Activated naive CD4-positive, alpha-beta T cell treated with Interleukin-2 at 50 U/mL for 16 hours (primary cell): Measurements from ENCODE around the gene EXOC6B.
"Not testable (repeated sequence)": the region's sequence is repeated elsewhere in the genome, so short reads cannot be mapped to it uniquely, and the experiment has no call there.

ENCODE experiments used
- DNase-seq: peaks from one replicate; pipeline ENCODE4 v3.0.0-alpha.2; 2020

EXOC6B gene

GRCh38 chr2:72674982-72675915 is 150.6 kb downstream of the EXOC6B start:
- no peak for DNase-seq

GRCh38 chr2:72673279-72673678 is 152.6 kb downstream of the EXOC6B start:
- DNase-seq, result no peak

DNA sequence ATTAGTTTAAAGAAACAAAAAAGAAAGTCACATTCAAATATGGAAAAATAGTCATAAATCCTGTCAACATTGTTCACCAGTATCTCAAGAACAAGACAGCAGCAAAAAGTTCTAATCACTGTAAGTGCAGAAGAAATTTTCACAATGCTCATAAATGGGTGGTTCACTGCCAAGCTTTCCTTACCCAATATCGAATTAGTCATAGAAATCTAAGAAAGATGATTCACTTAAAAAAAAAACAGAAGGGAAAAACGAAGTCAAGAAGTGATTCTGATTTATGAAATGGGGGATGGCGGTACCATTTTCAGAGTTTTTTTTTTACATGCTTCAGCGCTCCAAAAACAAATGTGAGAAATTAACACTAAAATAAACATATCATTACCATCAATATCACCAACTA is 156.7 kb downstream of the EXOC6B start:
- DNase-seq, result no peak

- no peak for DNase-seq
These were observed 157.2 kb downstream of the EXOC6B start for GRCh38 chr2:72668647-72669046.

DNA sequence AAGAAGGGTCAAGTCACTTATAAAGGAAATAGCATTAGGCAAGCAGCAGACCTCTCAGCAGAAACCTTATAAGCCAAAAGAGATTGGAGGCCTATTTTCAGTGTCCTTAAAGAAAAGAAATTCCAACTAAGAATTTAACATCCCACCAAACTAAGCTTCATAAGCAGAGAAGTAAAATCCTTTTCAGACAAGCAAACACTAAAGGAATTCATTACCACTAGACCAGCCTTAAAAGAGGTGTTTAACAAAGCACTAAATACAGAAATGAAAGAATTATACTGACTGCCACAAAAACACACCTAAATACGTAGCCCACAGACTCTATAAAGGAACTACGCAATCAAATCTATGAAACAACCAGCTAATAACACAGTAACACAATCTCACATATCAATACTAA is 160.4 kb downstream of the EXOC6B start:
- DNase-seq, result no peak

- DNase-seq, result no peak
These were observed 163.8 kb downstream of the EXOC6B start for GRCh38 chr2:72661985-72662384.

DNA sequence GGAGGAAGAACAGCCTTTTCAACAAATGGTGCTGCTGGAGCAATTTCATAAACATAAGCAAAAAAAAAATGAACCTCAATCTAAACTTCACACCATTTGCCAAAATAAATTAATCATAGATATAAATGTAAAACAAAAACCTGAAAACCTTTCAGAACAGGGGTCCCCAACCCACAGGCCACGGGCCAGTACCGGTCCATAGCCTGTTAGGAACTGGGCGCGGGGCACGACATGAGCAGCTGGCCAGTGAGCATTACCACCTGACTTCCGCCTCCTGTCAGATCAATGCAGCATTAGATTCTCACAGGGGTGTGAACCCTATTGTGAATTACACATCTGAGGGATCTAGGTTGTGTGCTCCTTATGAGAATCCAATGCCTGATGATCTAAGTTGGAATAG is 176.0 kb downstream of the EXOC6B start:
- DNase-seq, result no peak

GRCh38 chr2:72641221-72641620 is 184.6 kb downstream of the EXOC6B start:
- not testable (repeated sequence) for DNase-seq

- no peak for DNase-seq
These were observed 187.1 kb downstream of the EXOC6B start for GRCh38 chr2:72638600-72639211.

- DNase-seq, result no peak
These were observed 189.6 kb downstream of the EXOC6B start for GRCh38 chr2:72636210-72636609.

DNA sequence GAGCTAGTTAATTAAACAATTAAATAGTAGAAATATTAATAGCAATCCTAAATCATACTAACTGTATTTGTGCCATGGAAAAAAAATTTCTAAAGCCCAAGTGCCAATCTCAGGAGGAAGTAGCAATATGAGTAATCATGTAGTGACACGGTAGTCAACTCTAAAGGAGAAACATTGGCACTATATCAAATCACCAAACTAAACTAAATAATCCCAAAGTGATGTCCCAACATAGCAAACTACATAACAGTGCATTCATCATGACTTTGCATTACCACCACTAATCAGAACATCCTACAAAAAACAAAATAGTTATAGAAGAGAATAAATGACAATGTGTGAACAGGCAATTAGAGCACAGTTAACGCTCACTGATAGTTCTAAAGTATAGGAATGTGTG is 195.1 kb downstream of the EXOC6B start:
- no peak for DNase-seq

GRCh38 chr2:72629062-72629461 is 196.8 kb downstream of the EXOC6B start:
- DNase-seq, result no peak

DNA sequence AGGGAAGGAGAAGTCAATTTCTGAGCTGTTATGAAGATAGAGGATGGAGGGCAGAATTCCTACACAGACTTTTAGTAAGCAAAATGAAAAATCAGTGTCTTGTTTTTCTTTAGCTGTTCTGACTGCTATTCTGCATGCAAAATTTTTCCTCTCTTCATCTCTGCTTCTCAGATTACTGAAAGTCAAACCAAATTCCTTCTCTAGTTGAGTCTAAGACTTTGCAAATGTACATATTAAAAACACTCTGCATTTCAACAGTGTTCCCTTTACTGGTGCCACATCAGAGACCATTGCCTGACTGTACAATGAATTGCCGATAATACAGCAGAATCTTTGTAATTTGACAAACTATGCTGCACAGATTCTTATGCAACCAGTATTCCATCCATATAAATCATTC is 198.8 kb downstream of the EXOC6B start:
- no peak for DNase-seq

DNA sequence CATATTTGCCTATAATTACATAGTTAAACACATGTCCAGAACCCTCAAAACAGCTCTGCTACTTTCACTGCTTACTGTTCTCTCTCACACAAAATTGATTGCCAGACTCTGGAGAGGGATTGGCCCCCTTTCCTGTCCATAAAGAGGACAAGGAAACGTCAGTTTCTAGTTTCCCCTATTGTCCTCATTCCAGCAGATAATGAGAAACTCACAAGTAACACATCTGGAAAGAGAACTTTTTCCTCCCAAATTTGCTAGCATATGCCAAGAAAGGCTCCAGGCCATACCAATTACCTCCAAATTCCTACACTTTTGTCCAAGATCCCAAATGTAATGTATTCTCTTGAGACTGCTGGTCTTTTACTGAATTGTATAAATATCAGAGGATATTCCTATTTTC is 200.5 kb downstream of the EXOC6B start:
- no peak for DNase-seq

DNA sequence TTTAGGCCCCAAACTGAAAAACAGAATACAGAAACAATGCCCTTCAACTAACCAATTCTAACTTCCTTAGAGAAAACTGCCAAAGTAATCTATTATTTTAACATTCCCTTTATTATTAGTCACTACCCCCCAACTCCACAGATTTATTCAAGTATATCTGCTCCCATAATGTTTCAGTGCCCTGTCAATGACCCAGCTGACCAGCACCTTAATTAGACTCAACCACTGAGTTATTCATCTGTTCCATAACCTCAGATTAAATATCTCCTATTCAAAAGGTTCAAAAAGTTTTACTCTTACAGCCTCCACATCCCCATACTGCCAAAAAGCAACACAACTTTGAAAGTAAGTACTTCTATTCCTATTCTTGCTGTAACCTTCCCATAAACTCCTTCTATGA is 202.4 kb downstream of the EXOC6B start:
- no peak for DNase-seq

GRCh38 chr2:72619626-72620025 is 206.2 kb downstream of the EXOC6B start:
- DNase-seq, result no peak

GRCh38 chr2:72613931-72614330 is 211.9 kb downstream of the EXOC6B start:
- no peak for DNase-seq

- no peak for DNase-seq
These were observed 213.1 kb downstream of the EXOC6B start for GRCh38 chr2:72612614-72613160.

DNA sequence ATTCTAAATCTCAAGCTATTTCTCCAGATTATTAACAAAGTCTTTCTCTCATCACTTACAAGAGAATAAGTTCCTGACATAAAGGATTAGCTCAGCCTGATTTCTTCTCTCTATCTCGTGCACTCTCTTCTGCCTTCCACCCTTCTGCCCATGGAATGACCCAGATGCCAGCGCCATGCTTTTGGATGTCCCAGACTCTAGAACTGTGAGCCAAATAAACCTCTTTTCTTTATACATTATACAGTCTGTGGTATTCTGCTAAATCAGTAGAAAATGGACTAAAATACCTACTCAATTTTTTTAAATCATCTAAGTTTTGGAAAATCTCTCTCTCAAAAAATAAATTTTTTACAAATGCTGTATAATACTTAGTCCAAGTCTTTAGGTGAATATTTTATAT is 218.6 kb downstream of the EXOC6B start:
- no peak for DNase-seq

- DNase-seq, result no peak
These were observed 219.9 kb downstream of the EXOC6B start for GRCh38 chr2:72605836-72606442.

GRCh38 chr2:72604468-72604867 is 221.4 kb downstream of the EXOC6B start:
- DNase-seq, result no peak

GRCh38 chr2:72603481-72603880 is 222.4 kb downstream of the EXOC6B start:
- no peak for DNase-seq

DNA sequence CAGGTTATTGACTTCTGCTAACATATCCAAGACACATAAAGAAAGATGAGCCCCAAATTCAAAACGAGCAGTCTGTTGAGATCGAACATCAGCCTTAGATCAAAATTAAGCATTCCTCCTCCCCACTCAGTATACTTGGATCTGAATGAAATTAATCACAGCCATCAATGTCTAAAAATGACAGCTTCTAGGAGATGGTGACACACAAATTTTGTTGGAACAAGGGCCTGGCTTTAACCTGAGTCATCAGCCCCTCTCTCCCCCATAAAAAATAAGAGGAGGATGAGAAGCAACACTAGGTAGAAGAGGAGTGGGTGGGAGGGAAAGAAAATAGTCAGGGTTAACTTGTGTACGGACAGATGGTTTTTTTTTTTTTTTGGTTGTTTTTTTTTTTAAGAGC is 223.1 kb downstream of the EXOC6B start:
- no peak for DNase-seq

DNA sequence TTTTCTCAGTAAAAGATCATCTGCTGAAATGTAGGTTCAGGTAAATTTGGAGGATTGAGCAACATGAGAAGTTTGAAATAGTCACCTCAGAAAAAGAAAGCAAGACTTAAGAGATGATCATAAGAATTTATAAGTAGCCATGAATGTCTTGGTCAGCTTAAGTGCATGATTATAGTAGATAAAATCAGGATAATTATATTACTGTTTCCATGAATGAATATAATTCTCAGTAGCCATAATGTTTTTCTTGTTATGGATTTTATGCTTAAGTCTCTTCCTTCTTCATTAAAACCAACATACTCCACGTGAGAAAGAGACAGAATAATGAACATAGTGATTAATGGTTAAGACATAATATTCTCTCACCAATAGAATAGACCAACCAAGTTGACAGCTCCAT is 223.7 kb downstream of the EXOC6B start:
- no peak for DNase-seq
